GM18502 (cell line): ENCODE data around the gene ASXL2.
"Not testable (repeated sequence)": the region's sequence is repeated elsewhere in the genome, so short reads cannot be mapped to it uniquely, and the experiment has no call there.

Experiments
- ATAC-seq: cut with Tn5 transposase; IDR thresholded peaks from one replicate; pipeline ENCODE4 v1.9.1; 2021; ENCODE audit warnings: mild to moderate bottlenecking; ENCODE audit not compliant: unreplicated experiment, poor library complexity

ASXL2 gene

GRCh38 chr2:25838152-25838756 lies 40.0 kb downstream of the ASXL2 start:
- no peak for ATAC-seq

DNA sequence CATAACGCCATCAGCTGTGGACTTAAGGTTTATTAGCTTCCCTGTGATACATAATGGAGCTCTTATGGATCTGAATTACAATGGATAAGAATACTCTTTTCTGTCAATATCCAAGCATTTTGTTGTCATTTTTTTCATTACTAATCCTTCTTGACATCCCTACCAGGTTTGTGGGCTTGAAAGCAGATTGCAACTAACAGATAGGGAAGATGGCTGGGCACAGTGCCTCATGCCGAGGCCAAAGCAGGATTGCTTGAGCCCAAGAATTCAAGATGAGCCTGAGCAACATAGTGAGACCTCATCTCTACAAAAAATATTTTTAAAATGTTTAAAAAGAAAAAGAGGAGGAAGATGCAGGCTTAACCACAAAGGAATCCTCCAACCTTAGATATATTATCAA lies 42.4 kb downstream of the ASXL2 start:
- no peak for ATAC-seq

GRCh38 chr2:25833566-25833965 lies 44.7 kb downstream of the ASXL2 start:
- no peak for ATAC-seq

- ATAC-seq = no peak
Measured at GRCh38 chr2:25832897-25833296, 45.4 kb downstream of the ASXL2 start.

DNA sequence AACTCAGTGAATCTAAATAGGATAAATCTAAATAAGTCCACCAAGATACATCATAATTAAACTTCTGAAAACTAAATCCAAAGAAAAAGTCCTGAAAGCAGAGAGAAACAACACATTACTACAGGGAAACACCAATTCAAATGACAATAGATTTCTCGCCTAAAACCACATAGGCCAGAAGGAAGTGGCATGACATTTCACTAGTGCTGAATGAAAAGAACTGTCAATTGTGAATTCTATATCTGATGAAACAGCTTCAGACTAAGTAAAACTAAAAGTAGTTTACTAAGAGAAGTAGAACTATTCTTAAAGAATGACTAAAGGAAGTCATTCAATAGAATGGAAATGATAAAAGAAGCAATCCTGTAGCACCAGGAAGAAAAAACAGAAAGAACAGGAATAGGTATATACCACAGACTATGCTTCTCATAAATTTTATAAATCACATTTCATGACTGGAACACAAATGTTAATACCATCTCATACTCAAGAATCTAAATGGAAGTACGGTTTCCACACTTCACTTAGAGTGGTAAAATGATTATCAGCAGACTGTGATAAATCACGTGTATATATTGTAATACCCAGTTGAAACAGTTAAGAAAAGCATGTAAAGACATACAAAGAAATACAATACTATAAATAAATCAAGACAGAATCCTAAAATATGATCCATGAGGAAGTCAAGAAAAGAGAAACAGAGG lies 46.4 kb downstream of the ASXL2 start:
- ATAC-seq = no peak

- no peak for ATAC-seq
Measured at GRCh38 chr2:25829828-25830227, 48.5 kb downstream of the ASXL2 start.

DNA sequence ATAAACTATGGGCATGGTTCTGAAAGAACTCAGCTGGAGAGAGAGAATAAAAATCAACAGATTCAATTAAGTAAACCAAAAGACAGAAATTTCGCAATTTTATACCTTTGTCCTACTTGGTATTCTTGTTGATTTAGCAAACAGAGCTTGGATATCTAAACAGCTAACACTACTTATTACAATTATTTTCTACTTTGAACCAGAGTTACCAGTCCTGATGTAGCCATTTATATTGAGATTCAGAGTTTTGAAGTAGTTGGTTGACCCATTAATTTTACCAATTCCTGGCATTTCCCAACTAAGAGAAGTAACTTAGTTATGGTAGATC lies 48.9 kb downstream of the ASXL2 start:
- no peak for ATAC-seq

- ATAC-seq = not testable (repeated sequence)
Measured at GRCh38 chr2:25828532-25829376, 49.5 kb downstream of the ASXL2 start.

GRCh38 chr2:25825238-25825637 lies 53.0 kb downstream of the ASXL2 start:
- no peak for ATAC-seq

- ATAC-seq = no peak
Measured at GRCh38 chr2:25824718-25825117, 53.6 kb downstream of the ASXL2 start.

DNA sequence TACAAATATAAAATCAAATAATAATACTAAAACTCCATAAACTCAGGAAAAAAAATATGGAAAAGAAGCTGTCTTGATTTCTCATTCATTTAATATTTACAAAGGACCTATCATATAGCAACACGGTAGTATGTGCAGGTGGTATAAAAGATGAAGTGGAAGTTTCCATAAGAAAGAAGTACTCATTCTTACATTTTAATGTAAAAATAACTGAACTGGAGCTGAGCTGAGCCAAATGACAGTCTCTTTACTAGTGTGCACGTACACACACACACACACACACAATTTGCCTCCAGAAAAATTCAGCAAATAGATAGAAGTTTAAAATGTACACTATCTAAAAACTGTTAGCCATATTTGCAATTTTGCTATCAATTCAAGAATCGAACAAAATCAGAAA lies 54.1 kb downstream of the ASXL2 start:
- no peak for ATAC-seq

GRCh38 chr2:25822190-25823117 lies 55.8 kb downstream of the ASXL2 start:
- no peak for ATAC-seq

- no peak for ATAC-seq
Measured at GRCh38 chr2:25821225-25822056, 56.8 kb downstream of the ASXL2 start.

GRCh38 chr2:25819597-25820039 lies 58.7 kb downstream of the ASXL2 start:
- ATAC-seq = no peak

DNA sequence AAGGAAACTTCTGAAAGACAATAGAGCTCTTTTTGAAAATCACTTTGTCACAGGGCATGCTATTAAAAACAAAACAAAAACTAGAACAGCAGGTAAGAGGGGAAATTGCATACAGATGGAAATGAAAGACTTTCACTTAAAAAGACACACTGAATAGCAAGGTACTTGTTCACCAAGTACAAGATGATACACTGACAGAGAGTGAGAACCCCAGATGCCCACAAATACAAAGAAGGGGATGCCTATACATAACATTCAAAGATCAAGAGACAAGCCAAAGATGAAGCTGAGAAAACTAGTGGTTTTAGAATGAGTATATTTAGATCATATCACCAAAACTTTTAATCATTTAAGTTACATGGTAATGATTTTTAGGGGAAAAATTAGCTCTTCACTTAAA lies 60.7 kb downstream of the ASXL2 start:
- peak; percentile 69 for ATAC-seq

DNA sequence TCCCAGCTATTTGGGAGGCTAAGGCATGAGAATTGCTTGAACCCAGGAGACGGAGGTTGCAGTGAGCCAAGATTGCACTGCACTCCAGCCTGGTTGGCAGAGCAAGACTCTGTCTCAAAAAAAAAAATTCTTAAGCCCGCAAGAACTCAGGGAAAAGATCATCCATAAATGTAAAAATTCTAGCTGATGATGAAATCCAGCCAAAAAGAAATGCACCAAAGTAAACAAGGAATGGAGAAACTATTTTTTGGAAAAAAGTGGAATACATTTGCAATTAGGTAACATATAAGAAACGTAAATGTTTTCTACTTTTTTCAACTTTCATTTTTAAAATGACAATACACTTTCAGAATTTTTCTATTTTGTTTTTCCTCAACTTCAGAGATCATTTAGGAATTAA lies 61.3 kb downstream of the ASXL2 start:
- ATAC-seq = no peak

GRCh38 chr2:25816249-25816648 lies 62.0 kb downstream of the ASXL2 start:
- no peak for ATAC-seq

GRCh38 chr2:25814681-25815080 lies 63.6 kb downstream of the ASXL2 start:
- no peak for ATAC-seq

DNA sequence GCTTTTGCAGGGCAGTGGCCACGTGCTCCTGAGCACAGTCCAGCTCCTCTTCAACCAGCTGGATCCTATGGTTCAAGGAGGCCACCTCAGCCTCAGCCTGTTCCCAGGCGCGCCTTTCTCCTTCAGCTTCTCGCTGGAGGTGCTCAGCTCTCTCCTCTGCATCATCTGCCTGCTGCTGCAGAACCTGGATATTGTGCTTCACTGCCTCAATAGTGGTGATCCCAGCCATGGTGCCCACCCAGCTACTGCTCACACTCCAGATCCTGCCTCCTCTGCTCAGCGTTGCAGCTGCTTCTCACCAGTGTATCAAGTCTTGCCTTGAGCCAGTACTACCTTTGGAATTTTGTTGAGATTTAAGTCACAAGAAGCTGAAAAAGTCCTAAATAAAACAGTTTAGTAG lies 67.9 kb downstream of the ASXL2 start:
- no peak for ATAC-seq

DNA sequence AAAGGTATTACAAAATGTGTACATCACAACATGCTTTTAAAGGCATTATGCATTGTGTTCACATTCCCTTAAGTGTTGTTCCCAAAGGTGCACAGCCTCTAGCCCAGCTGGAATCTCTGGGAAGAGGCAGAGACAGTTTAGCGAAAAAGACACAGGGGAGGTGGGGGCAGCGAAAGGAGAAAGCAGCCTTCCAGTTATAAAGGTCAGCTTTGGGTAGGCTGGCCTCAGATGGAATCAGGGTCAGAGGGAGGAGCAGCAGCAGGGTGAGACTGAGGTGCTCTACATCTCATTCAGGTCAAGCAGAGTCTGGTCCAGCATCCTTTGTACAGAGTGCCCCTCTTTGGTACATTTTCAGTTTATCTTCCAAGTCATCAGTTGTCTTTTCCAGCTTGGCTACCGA lies 68.6 kb downstream of the ASXL2 start:
- no peak for ATAC-seq
